Endothelial cell of umbilical vein (primary cell): ENCODE results near the gene THSD8.

Experiments used
- FOS ChIP-seq: IDR thresholded peaks from 2 replicates; pipeline ENCODE4 v1.6.1; 2011; ENCODE audit warnings: mild to moderate bottlenecking, low read length, moderate library complexity, borderline replicate concordance; ENCODE audit not compliant: insufficient read depth
- JUN ChIP-seq: IDR thresholded peaks from 2 replicates; pipeline ENCODE4 v1.6.1; 2011; ENCODE audit warnings: borderline replicate concordance, low read depth; ENCODE audit not compliant: insufficient read length, insufficient read depth
- POLR2A ChIP-seq: IDR thresholded peaks from 2 replicates; pipeline ENCODE4 v1.6.1; 2012; ENCODE audit warnings: low read depth, mild to moderate bottlenecking, control low read depth, low read length
- POLR2AphosphoS5 ChIP-seq: IDR thresholded peaks from 2 replicates; pipeline ENCODE4 v1.6.1; 2012; ENCODE audit warnings: low read depth, mild to moderate bottlenecking, control low read depth, low read length, moderate library complexity; ENCODE audit not compliant: insufficient read depth
- TF ChIP-seq, protein P1 (sequence below), 2 donors: IDR thresholded peaks; 1 replicate in 1 of 2; 2 replicates in 1 of 2; pipeline ENCODE4 v1.5.1; 2011; ENCODE audit warnings: low read length in 2 of 2, mild to moderate bottlenecking in 2 of 2, moderate library complexity in 2 of 2, control low read depth in 1 of 2, inconsistent platforms in 1 of 2, low read depth in 1 of 2; ENCODE audit not compliant: insufficient read depth in 1 of 2; ENCODE audit errors: extremely low read depth in 1 of 2

DNA sequence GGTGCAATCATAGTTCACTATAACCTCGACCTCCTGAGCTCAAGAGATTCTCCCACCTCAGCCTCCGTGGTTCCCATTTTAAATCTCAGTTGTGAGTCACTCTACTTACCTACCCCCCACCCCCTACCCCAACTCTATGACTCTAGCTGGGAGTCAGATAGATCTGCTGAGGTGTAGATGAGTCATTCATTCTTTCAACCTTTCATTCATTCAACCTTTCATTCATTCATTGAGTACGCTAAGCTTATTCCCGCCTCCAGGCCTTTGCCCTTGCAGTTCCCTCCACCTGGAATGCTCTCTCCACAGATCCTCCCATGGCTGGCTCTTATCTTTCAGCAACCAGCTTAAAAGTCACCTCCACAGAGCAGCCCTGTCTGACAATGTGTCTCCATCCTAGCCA, 35.4 kb downstream of the THSD8 start:
- TF ChIP-seq, protein P1, sequence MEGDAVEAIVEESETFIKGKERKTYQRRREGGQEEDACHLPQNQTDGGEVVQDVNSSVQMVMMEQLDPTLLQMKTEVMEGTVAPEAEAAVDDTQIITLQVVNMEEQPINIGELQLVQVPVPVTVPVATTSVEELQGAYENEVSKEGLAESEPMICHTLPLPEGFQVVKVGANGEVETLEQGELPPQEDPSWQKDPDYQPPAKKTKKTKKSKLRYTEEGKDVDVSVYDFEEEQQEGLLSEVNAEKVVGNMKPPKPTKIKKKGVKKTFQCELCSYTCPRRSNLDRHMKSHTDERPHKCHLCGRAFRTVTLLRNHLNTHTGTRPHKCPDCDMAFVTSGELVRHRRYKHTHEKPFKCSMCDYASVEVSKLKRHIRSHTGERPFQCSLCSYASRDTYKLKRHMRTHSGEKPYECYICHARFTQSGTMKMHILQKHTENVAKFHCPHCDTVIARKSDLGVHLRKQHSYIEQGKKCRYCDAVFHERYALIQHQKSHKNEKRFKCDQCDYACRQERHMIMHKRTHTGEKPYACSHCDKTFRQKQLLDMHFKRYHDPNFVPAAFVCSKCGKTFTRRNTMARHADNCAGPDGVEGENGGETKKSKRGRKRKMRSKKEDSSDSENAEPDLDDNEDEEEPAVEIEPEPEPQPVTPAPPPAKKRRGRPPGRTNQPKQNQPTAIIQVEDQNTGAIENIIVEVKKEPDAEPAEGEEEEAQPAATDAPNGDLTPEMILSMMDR (IDR thresholded peaks at IDR 0.05; ENCODE audit: extremely low read depth in 1 of 2, insufficient read depth in 1 of 2, low read depth in 1 of 2, low read length in 2 of 2) = no peak
- TF ChIP-seq POLR2AphosphoS5 = no peak
- TF ChIP-seq POLR2A = no peak
- no peak for TF ChIP-seq FOS
- no peak for TF ChIP-seq JUN
